Fibroblast of skin of left quadriceps (primary cell): ENCODE results near the gene VEGFA.
A peak's percentile ranks its signal among the peaks of the same experiment; 100 is the strongest.

ENCODE experiments used
- DNase-seq, 2 experiments: peaks; one replicate each; pipeline ENCODE4 v3.0.0-alpha.2; 2013; ENCODE audit warnings: low read depth in 2 of 2

The VEGFA gene

GRCh38 chr6:43785220-43785752, 15.3 kb downstream of the VEGFA start:
- DNase-seq, result no peak

- DNase-seq, result no peak
Measured at GRCh38 chr6:43785904-43786303, 15.9 kb downstream of the VEGFA start.

- DNase-seq, result no peak
Measured at GRCh38 chr6:43786664-43787329, 16.8 kb downstream of the VEGFA start.

GRCh38 chr6:43788301-43788700, 18.3 kb downstream of the VEGFA start:
- DNase-seq, result no peak

GRCh38 chr6:43789447-43789846, 19.4 kb downstream of the VEGFA start:
- no peak for DNase-seq

- peak; percentile 60 to 64 for DNase-seq
Measured at GRCh38 chr6:43790031-43790430, 20.0 kb downstream of the VEGFA start.

- no peak for DNase-seq
Measured at GRCh38 chr6:43791745-43792422, 21.9 kb downstream of the VEGFA start.

- no peak for DNase-seq
Measured at GRCh38 chr6:43793154-43793874, 23.3 kb downstream of the VEGFA start.

- no peak for DNase-seq
Measured at GRCh38 chr6:43793875-43794242, 23.8 kb downstream of the VEGFA start.

- DNase-seq, result no peak
Measured at GRCh38 chr6:43795421-43795820, 25.4 kb downstream of the VEGFA start.

GRCh38 chr6:43796168-43796567, 26.2 kb downstream of the VEGFA start:
- no peak for DNase-seq

- DNase-seq, result no peak
Measured at GRCh38 chr6:43796903-43797890, 27.2 kb downstream of the VEGFA start.

GRCh38 chr6:43797919-43798318, 27.9 kb downstream of the VEGFA start:
- no peak for DNase-seq

- no peak for DNase-seq
Measured at GRCh38 chr6:43798688-43799444, 28.9 kb downstream of the VEGFA start.

- DNase-seq, result no peak
Measured at GRCh38 chr6:43799551-43800297, 29.7 kb downstream of the VEGFA start.

GRCh38 chr6:43800298-43800623, 30.2 kb downstream of the VEGFA start:
- DNase-seq, result no peak

GRCh38 chr6:43800746-43801494, 30.9 kb downstream of the VEGFA start:
- DNase-seq, result no peak

- DNase-seq, result no peak
Measured at GRCh38 chr6:43801495-43802181, 31.6 kb downstream of the VEGFA start.
